ENCODE results near the gene ARHGAP8. TPM values are rescaled to one million over a fixed set of nuclear protein-coding genes. Genes with fewer than 3 reads are reported as not detected.

Gene ARHGAP8
- total RNA-seq = 10 to 100 TPM; 35.3 to 57.3 TPM
- long read RNA-seq, transcript ARHGAP8-204 (13 exons, 1,725 nt) = minor isoform, 6 of 52 reads
- long read RNA-seq, transcript ARHGAP8-202 (12 exons, 1,584 nt) = major isoform, 25 of 52 reads
- long read RNA-seq, partial matches to known transcripts = 6 of 52 reads
- long read RNA-seq, other reads (novel, unspliced or antisense) = 10 of 52 reads

- DNase-seq = peak; percentile 65 to 72
- peak; percentile 58 for ATAC-seq
- intact Hi-C loops (cut with DNase I, micrococcal nuclease) = no loop called here
These were observed at the start of gene ARHGAP8 for GRCh38 chr22:44752285-44753188. Gene ARHGAP8 (plus strand): TSS chr22:44752575. CDS start chr22:44786528, 33,953 bp downstream.

- ATAC-seq = no peak
These were observed 49.0 kb upstream of the ARHGAP8 start for GRCh38 chr22:44703255-44703870.

GRCh38 chr22:44704159-44705021 lies 48.0 kb upstream of the ARHGAP8 start:
- ATAC-seq (no peak), DNase-seq (no peak)
- intact Hi-C loops (cut with DNase I, micrococcal nuclease) = no loop called here

More at GRCh38 chr22:44703255-44703870, 49.0 kb upstream of the ARHGAP8 start:
- no peak for DNase-seq
- intact Hi-C loops (cut with DNase I, micrococcal nuclease) = no loop called here

GRCh38 chr22:44705022-44705297 lies 47.4 kb upstream of the ARHGAP8 start:
- DNase-seq = no peak

GRCh38 chr22:44706488-44706887 lies 45.9 kb upstream of the ARHGAP8 start:
- intact Hi-C loops (cut with DNase I, micrococcal nuclease) = no loop called here
- no peak for ATAC-seq
- DNase-seq = no peak

More at GRCh38 chr22:44705022-44705297, 47.4 kb upstream of the ARHGAP8 start:
- no peak for ATAC-seq
- intact Hi-C loops (cut with DNase I, micrococcal nuclease) = no loop called here

DNA sequence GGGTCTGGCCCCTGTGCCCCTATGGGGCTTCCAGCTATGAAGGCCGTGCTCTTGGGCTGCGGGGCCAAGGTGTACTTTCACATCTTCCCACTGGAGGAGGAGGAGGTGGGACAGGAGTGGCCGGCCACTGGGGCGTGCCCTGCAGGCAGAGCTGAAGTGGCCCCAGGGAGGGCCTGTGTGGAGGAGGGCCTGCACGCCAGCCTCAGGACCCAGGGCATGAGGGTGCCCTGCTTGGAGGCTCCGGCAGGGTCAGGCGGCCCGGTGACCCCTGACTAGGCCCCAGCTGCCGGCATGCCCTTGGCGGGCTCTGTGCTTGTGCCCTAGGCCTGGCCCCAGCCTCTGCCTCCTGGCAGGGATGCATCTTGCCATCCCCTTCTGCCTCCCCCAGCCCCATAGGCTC lies 45.2 kb upstream of the ARHGAP8 start:
- peak in 1 of 2 donors; percentile 16 for DNase-seq
- ATAC-seq = no peak
- intact Hi-C loops (cut with DNase I, micrococcal nuclease) = no loop called here

- intact Hi-C loops (cut with DNase I, micrococcal nuclease) = no loop called here
These were observed 44.6 kb upstream of the ARHGAP8 start for GRCh38 chr22:44707752-44708151.

GRCh38 chr22:44709881-44710392 lies 42.4 kb upstream of the ARHGAP8 start:
- intact Hi-C loops (cut with DNase I, micrococcal nuclease) = no loop called here
- DNase-seq = peak in 1 of 2 donors; percentile 24
- peak; percentile 3 for ATAC-seq

More at GRCh38 chr22:44707752-44708151, 44.6 kb upstream of the ARHGAP8 start:
- ATAC-seq = no peak
- no peak for DNase-seq

DNA sequence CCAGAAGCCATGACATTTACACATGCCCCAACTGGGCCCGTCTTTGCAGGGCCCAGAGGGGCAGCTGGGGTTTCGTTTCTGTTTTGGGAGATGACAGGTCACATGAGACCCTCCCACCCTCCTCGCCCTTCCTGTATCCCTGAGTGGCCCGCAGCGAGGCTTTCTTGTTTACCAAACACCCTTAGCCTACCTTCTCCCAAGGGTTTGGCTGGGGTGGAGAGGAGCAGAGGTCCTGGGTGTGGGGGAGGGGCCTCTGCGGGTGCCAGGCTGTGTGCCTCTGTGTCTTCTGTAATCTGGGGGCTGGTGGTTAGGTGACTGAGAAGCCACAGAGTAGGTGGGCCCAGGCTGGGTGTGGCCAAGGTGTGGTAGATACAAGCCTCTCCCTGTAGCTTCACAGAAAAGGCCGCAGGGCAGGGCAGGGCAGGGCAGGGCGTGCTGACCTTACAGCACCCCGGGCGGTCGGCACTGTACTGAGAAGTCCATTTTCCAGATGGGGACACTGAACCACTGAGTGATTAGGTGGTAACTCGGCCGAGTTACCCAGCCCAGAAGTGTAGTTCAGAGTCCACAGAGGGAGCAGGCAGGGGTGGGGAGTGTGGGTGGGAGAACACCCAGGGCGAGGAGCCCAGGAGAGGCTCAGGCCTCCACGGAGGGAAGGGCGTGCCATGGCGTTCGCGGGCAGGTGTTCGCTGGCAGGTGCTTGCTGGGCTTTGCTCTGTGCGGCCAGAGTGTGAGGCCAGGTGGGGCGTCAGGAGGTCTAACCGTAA lies 41.7 kb upstream of the ARHGAP8 start:
- DNase-seq (peak; percentile 87), ATAC-seq (peak; percentile 80)
- intact Hi-C loops (cut with DNase I, micrococcal nuclease) = no loop called here

DNA sequence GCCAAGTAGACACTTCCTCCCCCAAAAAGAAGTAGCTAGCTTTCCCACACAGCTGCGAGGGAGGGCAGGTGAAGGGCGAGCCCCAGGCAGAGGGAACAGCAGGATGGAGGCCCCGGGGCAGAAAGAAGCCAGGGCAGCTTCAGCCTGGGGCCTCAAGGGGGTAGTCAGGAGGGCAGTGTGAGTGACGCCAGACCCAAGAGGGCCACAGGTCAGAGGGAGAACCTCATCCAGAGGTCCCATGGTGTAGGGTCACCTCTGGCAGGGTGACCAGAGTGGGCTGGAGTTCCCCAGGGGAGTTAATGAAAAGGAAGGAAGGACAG lies 41.2 kb upstream of the ARHGAP8 start:
- intact Hi-C loops (cut with DNase I, micrococcal nuclease) = no loop called here
- no peak for DNase-seq
- no peak for ATAC-seq

- intact Hi-C loops (cut with DNase I, micrococcal nuclease) = no loop called here
- peak in 1 of 2 donors; percentile 19 for DNase-seq
- peak; percentile 12 for ATAC-seq
These were observed 40.5 kb upstream of the ARHGAP8 start for GRCh38 chr22:44711690-44712555.

DNA sequence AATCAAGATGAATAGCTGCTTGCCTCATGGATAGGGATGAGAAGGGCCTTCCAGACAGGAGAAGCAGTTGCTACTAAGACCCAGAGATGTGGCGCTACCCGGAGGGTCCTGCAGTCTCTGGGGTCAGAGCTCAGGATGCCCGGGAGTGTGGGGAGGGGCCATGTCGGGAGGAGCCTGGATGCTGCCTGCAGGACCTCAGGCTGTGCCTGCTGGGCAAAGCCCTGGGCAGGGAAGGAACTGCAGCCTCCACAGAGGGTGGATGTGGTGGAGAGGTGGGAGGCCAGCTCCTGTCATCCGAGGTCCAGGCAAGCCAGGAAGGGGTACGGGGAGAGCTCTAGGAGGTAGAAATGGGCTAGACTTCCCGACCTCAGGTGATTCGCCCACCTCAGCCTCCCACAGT lies 39.4 kb upstream of the ARHGAP8 start:
- ATAC-seq = no peak
- intact Hi-C loops (cut with DNase I, micrococcal nuclease) = no loop called here
- no peak for DNase-seq

DNA sequence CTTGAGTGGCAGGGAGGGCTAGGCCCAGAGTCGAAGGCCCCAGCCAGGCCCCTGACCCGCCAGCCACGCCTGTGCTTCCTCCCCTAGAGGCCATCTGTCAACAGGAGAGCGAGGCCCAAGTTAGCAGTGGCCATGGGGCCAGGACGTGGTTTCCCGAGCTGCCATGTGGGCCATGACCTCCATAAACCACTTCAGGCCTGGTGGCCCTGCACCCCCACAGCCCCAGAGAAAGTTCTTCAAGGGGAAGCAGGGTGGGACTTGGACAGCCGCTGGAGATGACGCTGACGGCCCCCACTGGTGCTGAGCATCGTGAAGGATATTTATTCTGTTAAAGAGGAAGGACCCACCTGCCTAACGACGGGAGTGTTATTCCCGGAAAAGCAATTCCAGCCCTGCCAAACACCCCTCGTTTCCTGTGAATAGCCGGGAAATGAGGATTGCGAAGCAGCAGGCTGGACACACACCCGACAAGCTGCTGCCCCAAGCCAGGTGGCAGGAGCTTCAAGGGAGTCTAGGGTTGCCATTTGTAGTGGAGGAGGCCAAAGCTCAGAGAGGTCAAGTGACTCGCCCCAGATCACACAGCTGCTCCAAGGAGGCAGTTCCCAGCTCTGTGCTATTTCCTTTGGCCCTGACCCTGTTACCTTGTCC lies 37.5 kb upstream of the ARHGAP8 start:
- peak in 1 of 2 donors; percentile 22 for DNase-seq
- intact Hi-C loops (cut with DNase I, micrococcal nuclease) = no loop called here
- no peak for ATAC-seq

DNA sequence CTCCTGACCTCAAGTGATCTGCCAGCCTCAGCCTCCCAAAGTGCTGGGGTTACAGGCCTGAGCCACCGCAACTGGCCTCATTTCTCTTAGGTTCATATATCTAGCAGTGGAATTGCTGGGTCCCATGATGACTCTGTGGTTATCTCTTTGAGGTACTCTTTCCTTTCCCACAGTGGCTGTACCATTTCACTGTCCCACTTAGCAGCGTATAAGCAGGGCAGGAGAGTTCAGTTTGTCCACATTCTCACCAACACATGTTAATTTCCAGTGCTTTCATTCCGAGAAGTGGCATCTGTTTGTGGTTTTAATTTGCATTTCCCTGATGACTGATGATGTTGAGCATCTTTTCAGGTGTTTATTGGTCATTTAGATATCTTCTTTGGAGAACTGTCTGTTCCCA lies 34.0 kb upstream of the ARHGAP8 start:
- intact Hi-C loops (cut with DNase I, micrococcal nuclease) = no loop called here
- ATAC-seq (no peak), DNase-seq (no peak)

GRCh38 chr22:44719586-44720368 lies 32.6 kb upstream of the ARHGAP8 start:
- intact Hi-C loops (cut with DNase I, micrococcal nuclease) = no loop called here
- ATAC-seq (peak; percentile 72), DNase-seq (peak in 1 of 2 donors; percentile 78)

- intact Hi-C loops (cut with DNase I, micrococcal nuclease) = no loop called here
- ATAC-seq (no peak), DNase-seq (no peak)
These were observed 31.2 kb upstream of the ARHGAP8 start for GRCh38 chr22:44721213-44721612.
